ENCODE data around the gene L3MBTL2.
A peak's percentile ranks its signal among the peaks of the same experiment; 100 is the strongest.

L3MBTL2 gene

DNA sequence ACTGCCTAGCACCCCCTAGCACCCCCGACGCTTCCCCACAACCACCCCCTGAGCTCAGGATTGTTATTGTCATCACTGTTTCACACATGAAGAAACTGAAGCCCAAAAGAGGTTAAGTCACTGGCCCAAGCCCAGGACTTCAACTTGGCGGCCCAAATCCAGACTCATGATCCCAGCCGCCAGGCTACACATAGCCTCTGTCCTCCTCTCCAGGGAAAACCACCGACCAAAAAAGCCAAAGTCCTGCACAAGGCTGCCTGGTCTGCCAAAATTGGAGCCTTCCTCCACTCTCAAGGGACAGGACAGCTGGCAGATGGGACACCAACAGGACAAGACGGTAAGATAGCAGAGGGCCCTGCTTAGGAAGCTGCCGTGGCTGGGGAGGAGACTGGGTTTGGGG is 10.8 kb downstream of the L3MBTL2 start:
- no peak for DNase-seq

DNA sequence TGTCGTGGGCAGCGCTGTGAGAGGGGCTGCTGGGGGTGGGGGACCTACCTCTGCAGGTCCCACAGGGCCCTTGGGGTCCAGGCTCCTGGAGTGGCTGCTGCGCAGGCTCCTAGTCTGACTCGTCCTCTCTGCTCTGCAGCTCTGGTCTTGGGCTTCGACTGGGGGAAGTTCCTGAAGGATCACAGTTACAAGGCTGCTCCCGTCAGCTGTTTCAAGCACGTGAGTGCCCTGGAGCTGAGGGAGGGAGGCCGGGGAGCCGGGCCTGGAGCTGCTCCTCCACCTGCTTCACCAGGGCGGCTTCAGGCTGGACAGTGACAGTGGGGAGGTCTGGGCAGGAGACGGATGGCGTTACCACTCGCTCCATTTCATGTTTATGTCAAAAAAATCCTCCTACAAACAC is 11.9 kb downstream of the L3MBTL2 start:
- DNase-seq, result peak; percentile 53 to 70

DNA sequence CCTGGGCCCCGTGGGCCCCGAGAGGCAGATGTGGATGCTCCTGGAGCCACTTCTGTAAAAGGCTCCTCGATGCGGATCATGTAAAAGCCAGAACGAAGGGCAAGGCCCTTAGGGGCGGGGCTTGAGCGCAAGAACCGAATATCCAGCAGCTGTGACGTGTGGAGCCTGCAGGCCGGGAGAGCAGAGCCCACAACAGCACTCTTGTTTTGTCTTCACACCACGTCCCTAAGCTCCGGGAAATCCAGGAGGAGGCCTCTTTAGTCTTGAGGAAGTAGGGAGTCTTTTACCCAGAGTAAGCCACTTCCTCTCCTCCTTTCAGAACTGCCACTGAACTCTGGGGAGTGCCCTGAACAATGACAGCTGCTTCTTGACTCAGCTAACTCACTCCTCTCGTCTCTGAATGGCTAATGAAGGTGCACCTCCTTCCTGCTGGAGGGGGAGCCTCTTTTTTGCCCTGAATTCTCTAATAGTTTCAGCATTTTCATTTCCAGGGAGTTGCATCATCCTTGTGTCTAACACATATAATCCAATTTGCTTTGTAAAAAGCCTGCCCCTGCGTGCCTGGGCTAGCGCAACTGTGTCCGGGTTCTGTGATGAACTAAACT is 12.5 kb downstream of the L3MBTL2 start:
- peak; percentile 38 to 69 for DNase-seq

DNA sequence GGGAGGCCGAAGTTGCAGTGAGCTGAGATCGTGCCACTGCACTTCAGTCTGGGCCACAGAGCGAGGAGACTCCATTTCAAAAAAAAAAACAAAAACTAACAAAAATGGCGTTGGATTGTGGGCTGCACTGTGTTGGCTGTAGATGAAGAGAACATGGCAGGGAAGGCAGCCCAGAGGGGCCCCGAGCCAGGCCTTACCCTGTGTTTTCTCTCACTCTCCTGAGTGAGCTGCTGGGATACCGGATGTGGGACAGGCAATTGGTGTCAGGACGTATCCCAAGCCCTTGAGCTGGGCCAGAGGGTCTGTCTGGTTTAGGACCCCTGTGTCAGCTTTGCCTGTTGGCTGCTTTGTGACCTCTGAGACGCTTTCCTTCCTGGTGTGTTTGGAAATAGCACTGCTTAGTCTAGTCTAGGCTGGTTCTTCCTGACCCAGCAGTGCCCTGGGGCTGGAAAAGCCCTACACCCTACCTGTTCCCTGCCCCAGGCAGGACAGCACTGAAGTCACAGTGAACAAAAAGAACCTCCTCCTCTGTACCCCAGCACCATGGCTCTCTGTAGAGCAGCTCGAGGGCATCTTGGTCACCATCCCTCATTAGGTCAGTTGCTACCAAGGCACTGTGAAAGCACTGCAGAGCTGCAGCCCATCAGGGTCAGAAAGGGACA is 17.9 kb downstream of the L3MBTL2 start:
- DNase-seq, result no peak

DNA sequence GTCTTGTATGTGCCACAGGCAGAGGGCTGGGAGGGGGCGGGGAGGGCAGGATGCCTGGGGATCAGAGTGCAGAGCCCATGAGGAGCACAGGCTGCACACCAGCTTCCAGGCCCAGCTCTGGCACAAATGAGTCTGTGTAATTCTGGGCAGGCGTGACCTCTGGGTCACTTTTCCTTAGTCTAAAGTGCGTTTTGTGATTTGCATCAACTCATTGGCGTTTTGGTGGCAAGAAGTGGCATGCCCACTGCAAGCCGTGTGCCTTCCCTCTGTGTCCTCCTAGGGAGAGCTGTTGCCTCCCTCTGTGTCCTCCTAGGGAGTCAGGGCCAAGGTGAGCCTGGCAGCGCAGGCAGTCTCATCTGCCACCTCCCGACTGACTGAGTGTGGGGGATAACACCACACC is 18.4 kb downstream of the L3MBTL2 start:
- no peak for DNase-seq

DNA sequence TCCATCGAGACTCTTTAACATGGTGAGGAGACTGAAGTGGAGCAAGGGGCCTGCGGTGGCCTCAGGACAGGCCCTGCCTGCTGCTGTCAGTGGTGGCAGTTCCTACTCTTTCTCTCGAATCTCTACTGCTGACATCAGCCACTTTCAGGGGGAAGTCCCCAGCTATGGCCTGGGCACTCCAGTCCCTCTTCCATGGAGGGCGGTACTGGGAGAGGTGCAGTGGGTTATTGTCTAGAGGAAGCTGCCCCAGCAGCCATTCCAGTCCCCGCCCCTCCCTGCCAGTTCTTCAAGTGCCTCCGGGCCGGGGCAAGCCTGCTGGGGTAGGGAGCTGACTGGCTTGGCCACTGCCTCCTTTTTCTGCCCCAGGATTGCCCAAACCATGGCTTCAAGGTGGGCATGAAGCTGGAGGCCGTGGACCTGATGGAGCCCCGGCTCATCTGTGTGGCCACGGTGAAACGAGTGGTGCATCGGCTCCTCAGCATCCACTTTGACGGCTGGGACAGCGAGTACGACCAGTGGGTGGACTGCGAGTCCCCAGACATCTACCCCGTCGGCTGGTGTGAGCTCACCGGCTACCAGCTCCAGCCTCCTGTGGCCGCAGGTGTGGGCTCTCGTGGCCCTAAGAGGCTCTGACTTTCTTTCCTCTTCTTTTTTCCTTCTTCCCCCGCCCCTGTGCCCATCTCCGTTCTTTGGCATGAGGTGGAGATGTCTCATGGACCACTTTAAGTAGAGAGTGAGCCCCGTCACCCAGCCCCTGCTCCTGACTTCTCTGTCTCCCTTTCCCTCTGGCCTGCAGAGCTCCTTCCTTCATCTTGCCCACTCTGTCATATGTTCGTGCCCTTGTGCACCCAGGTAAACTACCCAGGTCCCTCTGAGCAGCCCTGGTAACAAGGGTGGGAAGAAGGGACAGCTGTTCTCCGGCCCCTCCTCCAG is 21.9 kb downstream of the L3MBTL2 start:
- no peak for DNase-seq

DNA sequence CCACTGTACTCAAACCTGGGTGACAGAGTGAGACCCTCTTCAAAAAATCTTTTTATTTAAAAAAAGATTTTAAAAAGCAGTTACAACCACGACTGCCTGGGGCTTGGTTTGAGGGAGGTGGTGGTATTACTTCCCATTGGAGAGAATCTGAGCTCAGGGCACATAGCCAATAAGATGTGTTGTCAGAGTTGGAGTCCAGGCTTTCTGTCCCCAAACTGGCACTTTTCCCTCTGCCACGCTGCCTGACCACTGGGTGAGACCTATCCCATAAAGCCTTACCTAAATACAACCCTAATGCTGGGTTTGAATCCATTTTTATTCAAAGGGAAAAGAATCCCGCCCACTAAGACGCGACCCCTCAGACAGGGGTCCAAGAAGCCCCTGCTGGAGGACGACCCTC is 24.1 kb downstream of the L3MBTL2 start:
- DNase-seq, result no peak

DNA sequence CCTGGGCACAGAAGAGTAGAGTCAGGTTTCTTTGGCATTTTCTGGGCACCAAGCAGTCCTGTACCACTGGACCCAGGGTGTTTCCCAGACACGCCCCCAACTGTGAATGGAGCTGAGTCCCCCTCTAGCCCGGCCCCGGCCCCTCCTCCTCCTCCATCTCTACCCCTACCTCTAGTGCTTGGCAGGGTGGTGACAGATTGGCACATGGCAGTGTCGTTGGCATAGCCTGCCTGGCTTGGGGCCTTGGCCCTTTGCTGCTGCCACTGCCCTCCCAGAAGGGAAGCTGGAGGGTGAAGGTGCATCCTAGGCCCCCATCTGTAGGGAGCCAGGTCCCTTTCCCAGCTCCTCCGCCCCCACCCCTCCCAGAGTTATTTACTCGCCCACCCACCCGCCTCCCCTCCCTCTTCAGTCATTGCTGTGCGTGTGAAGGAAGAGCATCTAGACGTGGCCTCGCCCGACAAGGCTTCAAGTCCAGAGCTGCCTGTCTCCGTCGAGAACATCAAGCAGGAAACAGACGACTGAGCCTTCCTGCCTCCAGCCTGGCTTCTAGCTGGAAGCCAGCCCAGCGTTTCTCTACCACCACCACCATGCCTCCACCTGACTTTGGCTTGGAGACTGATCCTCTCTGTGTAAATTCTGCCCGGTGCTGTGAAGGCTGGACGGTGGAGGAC is 24.8 kb downstream of the L3MBTL2 start:
- no peak for DNase-seq

DNA sequence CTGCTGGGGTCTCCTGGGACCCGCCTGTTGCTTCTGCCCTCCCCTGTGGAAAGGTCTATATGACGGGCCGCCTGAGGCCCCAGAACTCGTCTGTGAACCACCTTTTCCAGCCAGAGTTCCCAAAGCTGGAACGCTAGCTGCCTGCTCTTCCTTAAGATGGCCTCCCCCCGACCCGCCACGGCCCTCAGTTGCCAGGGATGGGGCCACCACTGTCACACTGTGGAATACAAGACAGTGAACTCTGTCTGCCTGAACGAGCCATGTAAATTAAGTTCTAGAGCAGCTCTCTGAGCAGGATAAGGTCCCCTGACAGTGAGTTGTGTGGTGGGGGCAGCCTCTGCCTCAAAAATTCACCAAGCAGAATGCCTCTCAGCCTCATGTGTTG is 25.3 kb downstream of the L3MBTL2 start:
- no peak for DNase-seq

DNA sequence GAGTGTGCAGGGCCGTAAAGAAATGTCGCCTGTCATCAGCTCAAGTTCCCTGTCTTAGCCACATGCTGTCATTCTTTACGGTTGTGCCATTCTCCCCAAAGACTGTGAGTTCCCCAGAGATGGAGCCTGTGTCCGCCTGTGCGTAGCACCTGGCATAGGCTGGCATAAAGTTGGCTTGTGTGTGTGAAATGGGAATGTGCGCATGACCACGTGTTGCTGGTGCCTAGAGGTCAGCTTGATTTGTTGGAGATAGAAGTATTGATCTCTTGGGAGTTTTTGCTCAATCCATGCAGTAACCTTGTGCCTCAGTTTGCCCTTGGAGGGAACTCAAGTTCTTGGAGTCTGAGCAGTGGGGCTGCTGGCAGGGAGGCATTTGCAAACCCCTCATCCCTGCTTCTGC is 26.3 kb downstream of the L3MBTL2 start:
- DNase-seq, result no peak

DNA sequence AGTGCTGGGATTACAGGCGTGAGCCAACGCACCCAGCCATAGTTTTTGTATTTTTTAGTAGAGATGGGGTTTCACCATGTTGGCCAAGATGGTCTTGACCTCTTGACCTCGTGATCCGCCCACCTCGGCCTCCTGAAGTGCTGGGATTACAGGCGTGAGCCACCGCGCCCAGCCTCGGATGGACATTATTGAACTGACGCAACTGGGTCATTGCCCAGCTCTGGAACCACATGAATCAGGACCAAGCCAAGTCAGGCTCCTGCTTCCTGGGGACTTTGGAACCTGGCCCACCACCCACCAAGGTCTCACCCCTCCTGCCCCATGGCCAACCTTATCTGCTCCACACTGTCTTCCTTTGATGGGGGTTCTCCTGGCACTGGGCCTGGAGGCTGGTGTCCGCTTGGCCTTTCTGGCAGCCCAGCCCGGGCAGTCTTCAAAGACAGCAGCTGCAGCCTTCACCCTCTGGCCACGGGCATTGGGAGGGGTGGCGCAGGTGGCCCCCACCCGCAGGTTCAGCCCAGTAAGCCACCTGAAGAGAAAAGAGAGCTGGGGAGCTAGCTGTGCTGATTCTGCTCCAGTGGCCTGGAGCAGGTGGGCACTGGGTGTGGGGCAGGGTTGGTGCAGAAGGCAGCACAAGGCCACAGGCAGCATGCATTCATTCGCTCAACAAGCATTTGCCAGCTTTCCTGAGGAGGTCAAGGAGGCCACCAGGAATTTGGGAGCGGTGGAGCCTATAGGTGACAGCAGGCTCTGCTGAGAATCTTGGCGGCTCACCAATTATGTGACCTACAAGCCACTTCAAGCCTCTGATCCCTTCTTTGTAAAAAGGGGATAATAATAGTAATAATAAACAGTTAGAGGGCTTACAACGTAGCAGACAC is 29.9 kb downstream of the L3MBTL2 start:
- DNase-seq, result no peak

DNA sequence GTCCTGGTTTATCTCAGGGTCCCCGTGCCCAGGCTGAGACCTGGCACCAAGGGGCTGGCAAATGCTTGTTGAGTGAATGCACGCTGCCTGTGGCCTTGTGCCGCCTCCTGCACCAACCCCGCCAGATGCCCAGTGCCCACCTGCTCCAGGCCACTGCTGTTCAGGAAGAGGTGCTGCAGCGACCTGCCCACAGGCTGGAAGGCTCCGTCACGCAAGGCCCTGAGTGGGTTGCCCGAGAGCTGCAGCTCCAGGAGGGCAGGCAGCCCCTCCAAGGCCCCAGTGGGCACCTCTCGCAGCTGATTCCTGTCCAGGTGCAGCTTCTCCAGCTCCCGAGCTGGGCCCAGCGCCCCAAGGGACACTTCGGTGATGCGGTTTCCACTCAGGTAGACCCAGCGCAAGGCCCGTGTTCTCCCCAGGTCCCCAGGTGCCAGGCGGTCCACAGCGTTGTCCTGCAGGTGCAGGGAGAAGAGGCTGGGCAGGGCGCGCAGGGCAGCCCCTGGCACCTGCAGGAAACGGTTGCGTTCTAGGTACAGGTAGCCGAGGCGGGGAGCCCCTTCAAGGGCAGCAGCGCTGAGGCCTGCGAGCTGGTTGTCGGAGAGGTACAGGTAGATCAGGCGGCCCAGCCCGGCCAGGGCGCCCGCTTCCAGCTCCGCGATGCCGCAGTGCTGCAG is 32.1 kb downstream of the L3MBTL2 start:
- DNase-seq, result no peak

DNA sequence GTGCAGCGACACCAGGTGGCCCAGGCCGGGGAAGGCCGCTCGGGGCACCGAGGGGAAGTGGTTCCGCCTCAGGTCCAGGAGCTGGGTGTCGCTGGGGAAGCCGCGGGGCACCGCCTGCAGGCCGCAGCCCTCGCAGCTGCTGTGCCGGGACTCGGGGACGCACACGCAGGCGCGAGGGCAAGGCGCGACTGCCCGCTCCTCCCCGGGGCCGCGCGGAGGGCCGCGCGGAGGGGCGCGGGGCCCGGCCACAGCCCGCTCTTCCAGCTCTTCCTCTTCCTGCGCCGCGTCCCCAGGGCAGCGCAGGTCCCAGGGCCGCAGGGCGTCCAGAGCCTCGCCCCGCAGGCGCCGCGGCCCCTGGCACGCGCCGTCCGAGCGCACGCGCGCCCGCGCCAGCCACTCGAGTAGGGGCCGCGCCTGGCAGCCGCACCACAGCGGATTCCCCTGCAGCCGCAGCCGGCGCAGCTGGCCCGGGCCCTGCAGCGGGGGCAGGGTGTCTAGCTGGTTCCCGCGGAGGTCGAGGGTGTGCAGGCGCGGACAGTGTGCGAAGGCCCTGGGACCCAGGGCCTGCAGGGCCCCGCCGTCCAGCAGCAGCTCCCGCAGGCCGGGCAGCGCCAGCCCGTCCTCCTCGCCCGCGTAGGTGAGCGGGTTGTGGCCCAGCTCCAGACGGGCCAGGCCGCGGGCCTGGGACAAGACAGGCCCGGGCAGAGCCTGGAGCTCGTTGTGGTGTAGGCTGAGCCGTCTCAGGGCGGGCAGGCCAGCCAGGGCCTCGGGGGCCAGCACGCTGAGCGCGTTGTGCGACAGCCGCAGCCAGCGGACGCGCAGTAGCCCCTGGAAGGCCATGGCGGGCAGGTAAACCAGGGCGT is 32.8 kb downstream of the L3MBTL2 start:
- peak; percentile 43 to 57 for DNase-seq

DNA sequence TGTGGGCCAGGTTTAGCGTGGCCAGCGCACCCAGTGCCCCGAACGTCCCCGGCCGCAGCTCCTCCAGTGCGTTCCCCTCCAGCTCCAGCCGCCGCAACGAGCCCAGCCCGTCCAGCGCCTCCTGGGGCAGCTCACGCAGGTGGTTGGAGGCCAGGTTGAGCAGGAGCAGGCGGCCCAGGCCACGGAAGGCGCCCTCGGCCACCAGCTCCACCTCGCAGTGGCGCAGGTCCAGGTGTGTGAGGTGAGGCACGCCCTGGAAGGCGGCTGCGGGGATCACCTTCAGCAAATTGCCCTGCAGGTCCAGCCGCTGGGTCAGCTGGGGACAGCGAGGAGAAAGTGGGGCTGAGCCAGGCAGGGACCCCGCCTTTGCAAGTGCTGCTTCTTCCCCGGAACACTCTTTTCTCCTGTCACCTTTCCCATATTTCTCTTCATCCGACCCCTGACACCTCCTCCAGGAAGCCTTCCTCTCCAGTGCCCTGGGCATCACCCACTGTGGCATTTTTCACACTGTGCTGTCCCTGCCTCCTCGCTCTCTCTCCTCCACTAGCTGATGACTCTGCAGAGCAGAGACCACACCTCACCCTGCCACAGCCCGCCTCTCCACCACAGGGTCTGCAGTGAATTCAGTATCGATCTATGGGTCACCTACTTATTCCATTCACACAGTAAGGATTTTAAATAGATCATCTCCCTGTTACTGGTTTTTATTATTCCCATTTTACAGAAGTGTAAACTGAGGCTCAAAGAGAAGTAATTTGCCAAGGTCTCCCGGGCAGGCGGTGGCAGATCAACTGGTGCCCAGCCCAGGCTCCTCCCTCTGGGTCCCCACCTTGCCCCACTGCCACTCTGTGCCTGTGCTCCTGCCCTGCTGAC is 33.7 kb downstream of the L3MBTL2 start:
- no peak for DNase-seq

DNA sequence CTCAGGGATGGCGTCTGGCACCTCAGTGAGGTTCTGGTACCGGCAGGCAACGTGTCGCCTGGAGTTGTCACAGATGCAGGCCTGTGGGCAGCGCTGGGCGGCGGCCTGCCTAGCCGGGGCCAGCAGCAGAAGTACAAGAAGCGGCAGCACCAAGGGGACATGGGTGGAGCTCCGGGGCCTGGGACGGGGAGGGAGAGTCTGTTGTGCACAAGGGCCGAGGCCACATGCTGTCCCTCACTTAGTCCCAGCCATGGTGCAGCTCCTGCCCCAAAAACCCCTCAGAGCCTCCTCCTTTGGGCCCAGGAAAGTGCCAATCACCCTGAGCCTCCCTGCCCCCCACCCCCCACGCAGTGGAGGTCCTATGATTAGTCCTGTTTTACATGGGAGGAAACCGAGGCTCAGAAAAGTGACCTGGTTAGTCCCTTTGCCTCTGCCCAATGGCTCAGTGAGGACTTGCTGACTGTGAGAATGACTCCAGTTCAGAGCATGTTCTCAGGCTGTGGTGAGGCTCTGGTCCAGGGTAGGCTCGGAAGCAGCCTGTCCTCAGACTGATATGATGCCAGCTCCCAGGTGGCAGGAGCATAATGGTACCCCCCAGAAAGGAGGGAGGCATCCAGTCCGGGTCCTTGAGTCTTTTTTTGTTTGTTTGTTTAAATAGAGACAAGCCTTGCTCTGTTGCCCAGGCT is 34.5 kb downstream of the L3MBTL2 start:
- DNase-seq, result no peak

DNA sequence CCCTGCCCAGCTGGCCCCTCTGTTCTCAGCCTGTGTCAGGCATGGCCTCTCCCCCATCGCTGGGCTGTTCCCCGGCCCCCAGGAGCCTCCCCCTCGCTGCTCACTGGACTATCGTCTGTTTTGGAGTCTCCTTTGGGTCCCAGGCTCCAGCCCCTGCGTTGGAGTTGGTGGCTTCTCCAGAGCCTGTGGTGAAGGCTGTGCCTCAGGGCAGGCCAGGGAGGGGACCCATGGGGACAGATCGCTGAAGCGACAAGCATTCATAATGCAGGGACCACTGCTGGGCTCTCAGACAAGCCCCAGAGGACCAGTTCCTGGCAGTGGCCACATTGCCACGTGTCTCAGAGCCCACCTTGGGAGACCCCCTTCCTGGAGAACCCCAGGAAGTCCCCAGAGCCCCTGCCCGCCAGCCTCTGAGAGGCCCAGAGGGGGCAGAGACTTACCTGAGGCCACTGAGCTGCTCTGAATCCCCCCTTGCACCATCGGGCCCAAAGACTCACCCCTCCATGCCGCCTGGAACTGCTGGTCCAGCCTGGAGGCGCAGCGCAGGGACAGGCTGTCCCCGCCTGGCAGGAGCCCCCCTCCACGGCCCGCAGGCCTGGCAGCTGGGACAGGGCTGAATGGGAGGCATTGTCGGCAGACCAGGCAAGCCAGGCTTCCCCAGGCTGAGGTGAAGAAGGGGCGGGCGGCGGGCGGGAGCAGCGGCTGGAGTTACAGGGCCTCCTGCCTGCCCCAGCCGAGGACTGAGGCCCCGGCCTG is 35.4 kb downstream of the L3MBTL2 start, which contains the start of gene CHADL:
Gene CHADL, minus strand, starts transcription at position 555 of the 756 bp plus-strand sequence. Its CDS starts 50 bp downstream, at position 505.
- no peak for DNase-seq

DNA sequence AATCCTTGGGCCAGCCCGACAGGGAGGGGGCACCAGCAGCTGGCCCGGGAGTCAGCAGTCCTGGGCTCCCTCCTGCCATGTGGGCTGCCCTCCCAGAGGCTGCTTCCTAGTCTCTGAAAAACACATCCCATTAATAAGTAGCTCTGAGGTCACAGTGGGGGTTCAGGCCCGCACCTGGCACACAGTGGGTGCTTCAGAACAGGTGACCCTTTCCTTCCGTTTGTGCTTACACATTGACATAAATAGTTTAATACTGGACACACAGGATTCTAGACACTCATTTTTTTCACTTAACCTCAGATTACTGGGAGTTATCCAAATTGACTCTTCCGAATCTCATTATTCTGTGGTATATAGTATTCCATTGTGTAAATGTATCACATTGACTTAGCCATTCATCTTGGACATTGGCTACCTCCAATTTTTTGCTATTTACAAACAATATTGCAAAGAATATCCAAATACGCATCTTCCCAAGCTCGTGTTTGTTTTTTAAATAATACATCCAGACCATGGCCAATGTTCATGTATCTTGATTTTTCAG is 36.1 kb downstream of the L3MBTL2 start:
- DNase-seq, result no peak
